CD14-positive monocyte (primary cell): ENCODE results near the gene KCNJ1. TPM values are rescaled to one million over a fixed set of nuclear protein-coding genes. Genes with fewer than 3 reads are reported as not detected.

Experiments
- DNase-seq, 3 donors: peaks; one replicate each; pipeline ENCODE4 v3.0.0-alpha.2; 2011 to 2022
- H2AFZ ChIP-seq: 2 replicates; pipeline ENCODE4 v1.6.0; 2012; ENCODE audit warnings: mild to moderate bottlenecking, low read depth, low read length, inconsistent platforms; ENCODE audit not compliant: insufficient read depth, poor library complexity, severe bottlenecking
- H3K27ac ChIP-seq, 2 donors: 1 replicate in 1 of 2; 2 replicates in 1 of 2; pipeline ENCODE4 v1.5.1; 2012 to 2013; ENCODE audit warnings: low read length in 2 of 2, control low read depth in 1 of 2, inconsistent platforms in 1 of 2, low read depth in 1 of 2, mild to moderate bottlenecking in 1 of 2
- H3K27me3 ChIP-seq, 2 donors: one replicate each; pipeline versions ENCODE4 v1.6.0 to v1.6.1; 2011 to 2013; ENCODE audit warnings: low read length in 2 of 2; ENCODE audit not compliant: control insufficient read depth in 2 of 2, insufficient read depth in 2 of 2
- H3K36me3 ChIP-seq, 2 donors: replicated peaks in 1 of 2; 1 replicate in 1 of 2; 2 replicates in 1 of 2; pipeline versions ENCODE4 v1.5.1 to v1.6.1; 2012 to 2013; ENCODE audit warnings: low read length in 2 of 2, control low read depth in 1 of 2, inconsistent platforms in 1 of 2, mild to moderate bottlenecking in 1 of 2; ENCODE audit not compliant: insufficient read depth in 2 of 2, control insufficient read depth in 1 of 2
- H3K4me1 ChIP-seq, 2 donors: 1 replicate in 1 of 2; 2 replicates in 1 of 2; pipeline versions ENCODE4 v1.5.1 to v1.6.1; 2012 to 2013; ENCODE audit warnings: low read length in 2 of 2, control low read depth in 1 of 2, inconsistent platforms in 1 of 2, mild to moderate bottlenecking in 1 of 2, moderate library complexity in 1 of 2; ENCODE audit not compliant: insufficient read depth in 2 of 2, control insufficient read depth in 1 of 2
- H3K4me2 ChIP-seq: replicated peaks from 2 replicates; pipeline ENCODE3; 2012; ENCODE audit warnings: low read length, moderate library complexity, mild to moderate bottlenecking; ENCODE audit not compliant: poor library complexity, severe bottlenecking; ENCODE audit errors: extremely low read depth
- H3K4me3 ChIP-seq, 3 experiments: fragments of 200-600 bp in 1 of 3; sonication (generic) in 1 of 3; replicated peaks in 1 of 3; 1 replicate in 2 of 3; 2 replicates in 1 of 3; pipeline ENCODE4 v1.5.1; 2011 to 2013; ENCODE audit warnings: low read length in 3 of 3, mild to moderate bottlenecking in 3 of 3, control low read depth in 2 of 3, low read depth in 2 of 3, inconsistent platforms in 1 of 3, moderate library complexity in 1 of 3
- H3K79me2 ChIP-seq: 2 replicates; pipeline ENCODE4 v1.6.0; 2012; ENCODE audit warnings: mild to moderate bottlenecking, control low read depth, inconsistent platforms, low read length, moderate library complexity; ENCODE audit not compliant: insufficient read depth
- H3K9ac ChIP-seq: 2 replicates; pipeline ENCODE4 v1.6.0; 2017; ENCODE audit warnings: low read length, mild to moderate bottlenecking; ENCODE audit not compliant: insufficient read depth, poor library complexity, severe bottlenecking
- H3K9me3 ChIP-seq, 2 donors: replicated peaks in 1 of 2; 1 replicate in 1 of 2; 2 replicates in 1 of 2; pipeline versions ENCODE4 v1.5.1 to v1.6.1; 2012 to 2013; ENCODE audit warnings: low read length in 2 of 2, control low read depth in 1 of 2; ENCODE audit not compliant: control insufficient read depth in 1 of 2, insufficient read depth in 1 of 2
- H4K20me1 ChIP-seq: 2 replicates; pipeline ENCODE4 v1.6.0; 2012; ENCODE audit warnings: mild to moderate bottlenecking, low read length, control low read depth, moderate library complexity; ENCODE audit not compliant: insufficient read depth
- H3K27ac Mint-ChIP-seq, 7 donors: one replicate each; pipeline ENCODE4 v1.8.0; 2020; ENCODE audit warnings: mild to moderate bottlenecking in 7 of 7, mixed read lengths in 7 of 7, moderate library complexity in 6 of 7, inconsistent platforms in 2 of 7
- H3K27me3 Mint-ChIP-seq, 3 donors: one replicate each; pipeline ENCODE4 v1.8.0; 2021 to 2022; ENCODE audit warnings: low read depth in 3 of 3, mild to moderate bottlenecking in 3 of 3, mixed read lengths in 3 of 3, moderate library complexity in 3 of 3, inconsistent platforms in 1 of 3
- H3K36me3 Mint-ChIP-seq, 2 donors: one replicate each; pipeline ENCODE4 v1.8.0; 2020; ENCODE audit warnings: mixed read lengths in 2 of 2, inconsistent platforms in 1 of 2, mild to moderate bottlenecking in 1 of 2
- H3K4me1 Mint-ChIP-seq: one replicate; pipeline ENCODE4 v1.8.0; 2020; ENCODE audit warnings: mild to moderate bottlenecking, mixed read lengths
- H3K4me3 Mint-ChIP-seq, 2 donors: one replicate each; pipeline ENCODE4 v1.8.0; 2020; ENCODE audit warnings: mild to moderate bottlenecking in 2 of 2, mixed read lengths in 2 of 2, moderate library complexity in 1 of 2
- H3K9me3 Mint-ChIP-seq, 7 donors: one replicate each; pipeline ENCODE4 v1.8.0; 2020 to 2022; ENCODE audit warnings: mixed read lengths in 7 of 7, mild to moderate bottlenecking in 6 of 7, moderate library complexity in 6 of 7, inconsistent platforms in 2 of 7
- CTCF ChIP-seq: fragments of 200-600 bp; IDR thresholded peaks from one replicate; pipeline ENCODE4 v1.8.0; 2022; ENCODE audit warnings: antibody characterized with exemption, mild to moderate bottlenecking
- WGBS: methylation state at CpG from one replicate; pipeline ENCODE4 v1.1.5; 2013; ENCODE audit warnings: missing lambda C conversion rate; ENCODE audit not compliant: insufficient coverage; 5-methylcytosine and 5-hydroxymethylcytosine counted together
- intact Hi-C, 2 donors: fragments of 100-400 bp; cut with micrococcal nuclease; formaldehyde crosslinking; loops; one replicate each; pipeline versions ENCODE4 v1.15.0 to v1.15.1; 2023
- polyA plus RNA-seq, 3 donors: library from polyadenylated mRNA; depleted of rRNA in 1 of 3; unstranded in 2 of 3; stranded (reverse) in 1 of 3; fragments of 300-500 nt in 2 of 3; fragments of >200 nt in 1 of 3; fragmentation: Illumina TruSeq in 2 of 3; gene quantifications; 1 replicate in 2 of 3; 2 replicates in 1 of 3; pipeline ENCODE4 v1.2.3, GENCODE V29; 2012 to 2021

KCNJ1 gene
- polyA plus RNA-seq, 3 donors = 0.12 to 0.47 TPM; not detected in 1

GRCh38 chr11:128894685-128895084, 27.6 kb upstream of the KCNJ1 start:
- Histone ChIP-seq H3K27me3 (peaks cover 18 to 27% of the 10 kb centered on the region in 2 donors), H3K4me3 (no peak overlapping the region), H4K20me1 (no peaks in the 10 kb centered on the region), H3K4me1 (peaks cover 14 to 15% of the 10 kb centered on the region in 2 donors), H3K27ac (no peak overlapping the region), H3K9ac (no peak overlapping the region), H3K4me2 (no peak overlapping the region), H3K79me2 (no peaks in the 10 kb centered on the region), H3K9me3 (peaks cover 0 to 4% of the 10 kb centered on the region in 2 donors), H3K36me3 (no peaks in the 10 kb centered on the region), H2AFZ (no peak overlapping the region)
- intact Hi-C loops = no loop called here
- no peak for TF ChIP-seq CTCF
- DNase-seq = no peak
- no peak overlapping the region for H3K27ac Mint-ChIP-seq
- H3K4me1 Mint-ChIP-seq = peaks cover 22% of the 10 kb centered on the region
- WGBS = 85% methylated on average over 6 of the region's 6 CpGs
- peaks cover 0 to 8% (median 0%) of the 10 kb centered on the region in 7 donors for H3K9me3 Mint-ChIP-seq
- no peak overlapping the region for H3K4me3 Mint-ChIP-seq
- peaks cover 25 to 36% (median 35%) of the 10 kb centered on the region in 3 donors for H3K27me3 Mint-ChIP-seq
- H3K36me3 Mint-ChIP-seq = peaks cover 0 to 5% of the 10 kb centered on the region in 2 donors

GRCh38 chr11:128894286-128894681, 27.2 kb upstream of the KCNJ1 start:
- peaks cover 29 to 40% (median 39%) of the 10 kb centered on the region in 3 donors for H3K27me3 Mint-ChIP-seq
- H3K4me3 Mint-ChIP-seq = no peak overlapping the region
- no peak overlapping the region for H3K4me2 ChIP-seq
- intact Hi-C loops = no loop called here
- H4K20me1 ChIP-seq = no peaks in the 10 kb centered on the region
- DNase-seq = no peak
- H3K4me3 ChIP-seq = no peak overlapping the region
- H3K4me1 ChIP-seq = peaks cover 14 to 15% of the 10 kb centered on the region in 2 donors
- no peak overlapping the region for H3K9ac ChIP-seq
- no peaks in the 10 kb centered on the region for H3K36me3 ChIP-seq
- peaks cover 22% of the 10 kb centered on the region for H3K4me1 Mint-ChIP-seq
- H3K27ac Mint-ChIP-seq = no peak overlapping the region
- H3K9me3 ChIP-seq = peaks cover 0 to 4% of the 10 kb centered on the region in 2 donors
- H2AFZ ChIP-seq = no peak overlapping the region
- WGBS = 83% methylated on average over 3 of the region's 3 CpGs
- peaks cover 0 to 11% (median 0%) of the 10 kb centered on the region in 7 donors for H3K9me3 Mint-ChIP-seq
- no peak overlapping the region for H3K27ac ChIP-seq
- H3K79me2 ChIP-seq = no peaks in the 10 kb centered on the region
- peaks cover 0 to 2% of the 10 kb centered on the region in 2 donors for H3K36me3 Mint-ChIP-seq
- no peak for TF ChIP-seq CTCF
- peaks cover 22 to 31% of the 10 kb centered on the region in 2 donors for H3K27me3 ChIP-seq
